ENCODE data around the gene NIM1K. TPM values are rescaled to one million over a fixed set of nuclear protein-coding genes. Genes with fewer than 3 reads are reported as not detected.
"Not testable (repeated sequence)": the region's sequence is repeated elsewhere in the genome, so short reads cannot be mapped to it uniquely, and the experiment has no call there.

The NIM1K gene
- total and polyA plus RNA-seq, 10 of the 15 experiments (the other 5 are each of a cell fraction or from before 2014, with no cell fraction given) = 0.27 to 1.7 (median 0.66) TPM

DNA sequence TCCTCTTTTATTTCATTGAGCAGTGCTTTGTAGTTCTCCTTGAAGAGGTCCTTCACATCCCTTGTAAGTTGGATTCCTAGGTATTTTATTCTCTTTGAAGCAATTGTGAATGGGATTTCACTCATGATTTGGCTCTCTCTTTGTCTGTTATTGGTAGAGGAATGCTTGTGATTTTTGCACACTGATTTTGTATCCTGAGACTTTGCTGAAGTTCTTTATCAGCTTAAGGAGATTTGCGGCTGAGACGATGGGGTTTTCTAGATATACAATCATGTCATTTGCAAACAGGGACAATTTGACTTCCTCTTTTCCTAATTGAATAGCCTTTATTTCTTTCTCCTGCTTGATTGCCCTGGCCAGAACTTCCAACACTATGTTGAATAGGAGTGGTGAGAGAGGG is 70.2 kb downstream of the NIM1K start:
- ATAC-seq; H4K20me1 ChIP-seq (ENCODE audit: control insufficient read depth, insufficient read depth); H3K79me2 ChIP-seq (ENCODE audit: control insufficient read depth, insufficient read depth, low read length); H3K36me3 ChIP-seq (ENCODE audit: control insufficient read depth in 2 of 2, insufficient read depth in 2 of 2, low read length in 1 of 2); H3K4me2 ChIP-seq (ENCODE audit: control insufficient read depth, insufficient read depth); H3K27me3 ChIP-seq (replicated peaks in 1 of 2; ENCODE audit: control insufficient read depth in 2 of 2, insufficient read depth in 2 of 2, low read length in 1 of 2); BruUV-seq (replicated peaks); FAIRE-seq; DNase-seq (ENCODE audit: low read depth, low spot score); H3K9me3 ChIP-seq (replicated peaks; ENCODE audit: control insufficient read depth, insufficient read depth, low read length); H3K4me1 ChIP-seq (ENCODE audit: control insufficient read depth, insufficient read depth, low read length); intact Hi-C loops (cut with micrococcal nuclease; ENCODE audit: unreplicated experiment); SMC1A ChIA-PET (ENCODE audit: uncharacterized antibody, unreplicated experiment); CTCF ChIA-PET; in situ Hi-C loops (cut with MboI); H2AFZ ChIP-seq (ENCODE audit: control insufficient read depth, low read depth, low read length); H3K27ac ChIP-seq (ENCODE audit: control insufficient read depth, insufficient read depth); H3K9ac ChIP-seq (ENCODE audit: control insufficient read depth, insufficient read depth, low read length); POLR2A ChIA-PET; RAD21 ChIA-PET (ENCODE audit: unreplicated experiment); H3K4me3 ChIP-seq: not testable (repeated sequence)
- 98% methylated on average over 2 of the region's 2 CpGs for WGBS (ENCODE audit: insufficient coverage, insufficient replicate concordance, low lambda C conversion rate, missing lambda C conversion rate)

DNA sequence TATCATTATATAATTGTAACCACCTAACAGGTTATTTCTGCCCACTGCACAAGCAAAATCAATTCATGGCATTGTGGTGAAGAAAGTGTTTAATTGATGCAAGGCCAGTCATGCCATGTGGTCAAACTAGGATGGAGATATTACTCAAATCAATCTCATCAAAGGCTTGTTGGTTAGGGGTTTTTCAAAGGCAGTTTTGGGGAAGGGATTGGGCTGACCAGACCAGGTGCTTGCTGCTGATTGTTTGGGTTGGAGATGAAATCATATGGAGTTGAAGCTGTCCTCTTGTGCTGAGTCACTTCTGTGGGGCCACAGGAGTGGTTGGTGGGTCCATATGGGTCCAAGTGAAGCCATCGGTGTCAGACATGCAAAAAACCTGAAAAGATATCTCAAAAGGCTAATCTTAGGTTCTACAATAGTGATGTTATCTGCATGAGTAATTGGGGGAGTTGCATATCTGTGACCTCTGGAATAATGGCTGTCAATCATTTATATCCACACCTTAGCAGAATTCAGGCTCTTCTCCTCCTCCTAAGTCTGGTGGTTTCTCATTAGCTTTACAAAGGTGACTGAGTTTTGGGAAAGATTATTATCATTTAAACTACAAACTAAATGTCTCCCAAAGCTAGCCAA is 76.3 kb downstream of the NIM1K start:
- no peak overlapping the region for H2AFZ ChIP-seq (ENCODE audit: control insufficient read depth, low read depth, low read length)
- intact Hi-C loops (cut with micrococcal nuclease; ENCODE audit: unreplicated experiment) = loop anchor here (1.0 kb wide), 1 partner anchor 23 kb away; no protein-coding TSS in a partner anchor
- ChIA-PET RAD21 (ENCODE audit: unreplicated experiment) (no interaction called here), CTCF (interaction anchor here (0.6 to 0.9 kb wide), 2 partner anchors 38 to 119 kb away, joined by 3 read pairs; no protein-coding TSS in a partner anchor), SMC1A (ENCODE audit: uncharacterized antibody, unreplicated experiment) (interaction anchor here (0.9 to 1.0 kb wide), 2 partner anchors 26 to 35 kb away, joined by 3 read pairs; no protein-coding TSS in a partner anchor), POLR2A (interaction anchor here (1.2 kb wide), 1 partner anchor 23 kb away, joined by 4 read pairs; no protein-coding TSS in a partner anchor)
- no peaks in the 10 kb centered on the region; the same call in 1 of the 2 replicates for H3K4me1 ChIP-seq (ENCODE audit: control insufficient read depth, insufficient read depth, low read length)
- H3K36me3 ChIP-seq (ENCODE audit: control insufficient read depth in 2 of 2, insufficient read depth in 2 of 2, low read length in 1 of 2) = no peaks in the 10 kb centered on the region
- FAIRE-seq (no peak), DNase-seq (ENCODE audit: low read depth, low spot score) (peak; percentile 66), ATAC-seq (peak; percentile 99)
- no peak overlapping the region; the same call in 1 of the 2 replicates for H3K4me2 ChIP-seq (ENCODE audit: control insufficient read depth, insufficient read depth)
- H3K9ac ChIP-seq (ENCODE audit: control insufficient read depth, insufficient read depth, low read length) = no peak overlapping the region
- 0% methylated on average over 1 of the region's 1 CpG for WGBS (ENCODE audit: insufficient coverage, insufficient replicate concordance, low lambda C conversion rate, missing lambda C conversion rate)
- no peaks in the 10 kb centered on the region for H3K27me3 ChIP-seq (replicated peaks in 1 of 2; ENCODE audit: control insufficient read depth in 2 of 2, insufficient read depth in 2 of 2, low read length in 1 of 2)
- no peak overlapping the region for H3K4me3 ChIP-seq
- in situ Hi-C loops (cut with MboI) = no loop called here
- H4K20me1 ChIP-seq (ENCODE audit: control insufficient read depth, insufficient read depth) = no peaks in the 10 kb centered on the region
- no TSS peak for BruUV-seq (replicated peaks)
- H3K79me2 ChIP-seq (ENCODE audit: control insufficient read depth, insufficient read depth, low read length) = no peaks in the 10 kb centered on the region
- H3K27ac ChIP-seq (ENCODE audit: control insufficient read depth, insufficient read depth) = no peak overlapping the region
- peaks cover 2% of the 10 kb centered on the region; the same call in 2 of the 3 replicates for H3K9me3 ChIP-seq (replicated peaks; ENCODE audit: control insufficient read depth, insufficient read depth, low read length)
- TF ChIP-seq EGR1 (IDR thresholded peaks at IDR 0.05; ENCODE audit: borderline replicate concordance in 1 of 2, low read depth in 2 of 2, low read length in 2 of 2) (no peak), JUND (IDR thresholded peaks at IDR 0.05; ENCODE audit: low read depth, low read length) (no peak), MXI1 (IDR thresholded peaks at IDR 0.05; ENCODE audit: low read depth, low read length) (no peak), RCOR1 (conservative IDR thresholded peaks at IDR 0.05; ENCODE audit: low read depth, low read length) (no peak), IRF4 (IDR thresholded peaks at IDR 0.05; ENCODE audit: low read depth, low read length) (peak; percentile 95), SMAD1 (IDR thresholded peaks at IDR 0.05; ENCODE audit: low read depth, partially characterized antibody) (no peak), SRF (IDR thresholded peaks at IDR 0.05; ENCODE audit: low read depth in 2 of 2, low read length in 2 of 2) (no peak), ZNF207 (IDR thresholded peaks at IDR 0.05; ENCODE audit: borderline replicate concordance) (no peak), MYC (IDR thresholded peaks at IDR 0.05; ENCODE audit: insufficient read depth, insufficient read length, insufficient replicate concordance, low read length, severe bottlenecking) (no peak), ZNF274 (IDR thresholded peaks at IDR 0.05; ENCODE audit: insufficient read depth, insufficient read length) (no peak), RAD21 (IDR thresholded peaks at IDR 0.05; ENCODE audit: insufficient read depth, low read depth, low read length) (no peak), TAF1 (IDR thresholded peaks at IDR 0.05; ENCODE audit: borderline replicate concordance, low read depth, low read length) (no peak), MTA2 (IDR thresholded peaks at IDR 0.05; ENCODE audit: low read depth) (peak; percentile 96)
- TF ChIP-seq, protein P1, sequence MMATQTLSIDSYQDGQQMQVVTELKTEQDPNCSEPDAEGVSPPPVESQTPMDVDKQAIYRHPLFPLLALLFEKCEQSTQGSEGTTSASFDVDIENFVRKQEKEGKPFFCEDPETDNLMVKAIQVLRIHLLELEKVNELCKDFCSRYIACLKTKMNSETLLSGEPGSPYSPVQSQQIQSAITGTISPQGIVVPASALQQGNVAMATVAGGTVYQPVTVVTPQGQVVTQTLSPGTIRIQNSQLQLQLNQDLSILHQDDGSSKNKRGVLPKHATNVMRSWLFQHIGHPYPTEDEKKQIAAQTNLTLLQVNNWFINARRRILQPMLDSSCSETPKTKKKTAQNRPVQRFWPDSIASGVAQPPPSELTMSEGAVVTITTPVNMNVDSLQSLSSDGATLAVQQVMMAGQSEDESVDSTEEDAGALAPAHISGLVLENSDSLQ (IDR thresholded peaks at IDR 0.05) = peak; percentile 92
- TF ChIP-seq, protein P2, sequence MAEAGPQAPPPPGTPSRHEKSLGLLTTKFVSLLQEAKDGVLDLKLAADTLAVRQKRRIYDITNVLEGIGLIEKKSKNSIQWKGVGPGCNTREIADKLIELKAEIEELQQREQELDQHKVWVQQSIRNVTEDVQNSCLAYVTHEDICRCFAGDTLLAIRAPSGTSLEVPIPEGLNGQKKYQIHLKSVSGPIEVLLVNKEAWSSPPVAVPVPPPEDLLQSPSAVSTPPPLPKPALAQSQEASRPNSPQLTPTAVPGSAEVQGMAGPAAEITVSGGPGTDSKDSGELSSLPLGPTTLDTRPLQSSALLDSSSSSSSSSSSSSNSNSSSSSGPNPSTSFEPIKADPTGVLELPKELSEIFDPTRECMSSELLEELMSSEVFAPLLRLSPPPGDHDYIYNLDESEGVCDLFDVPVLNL (IDR thresholded peaks at IDR 0.05; ENCODE audit: low read depth, low read length) = no peak
